ENCODE results near the gene CASP12.

DNA sequence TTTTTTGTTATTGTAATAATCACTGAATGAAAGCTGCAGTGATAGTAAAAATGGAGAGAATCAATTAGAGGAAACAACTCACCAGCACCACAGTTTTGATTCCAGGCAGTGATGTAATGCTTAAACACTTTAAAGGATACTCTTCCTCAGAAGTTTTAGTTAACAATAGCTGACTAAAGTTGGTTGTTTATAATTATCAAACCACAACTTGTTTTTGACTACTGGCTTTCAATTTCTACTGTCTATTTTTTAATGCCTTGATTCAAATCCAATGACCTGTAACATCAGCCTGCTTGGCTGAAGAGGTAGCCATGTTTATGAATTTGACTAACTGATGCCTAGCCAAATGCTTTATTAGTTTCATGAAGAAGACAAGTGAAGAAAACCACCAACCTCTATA lies 18.2 kb upstream of the CASP12 start:
- TF ChIP-seq, protein P1, sequence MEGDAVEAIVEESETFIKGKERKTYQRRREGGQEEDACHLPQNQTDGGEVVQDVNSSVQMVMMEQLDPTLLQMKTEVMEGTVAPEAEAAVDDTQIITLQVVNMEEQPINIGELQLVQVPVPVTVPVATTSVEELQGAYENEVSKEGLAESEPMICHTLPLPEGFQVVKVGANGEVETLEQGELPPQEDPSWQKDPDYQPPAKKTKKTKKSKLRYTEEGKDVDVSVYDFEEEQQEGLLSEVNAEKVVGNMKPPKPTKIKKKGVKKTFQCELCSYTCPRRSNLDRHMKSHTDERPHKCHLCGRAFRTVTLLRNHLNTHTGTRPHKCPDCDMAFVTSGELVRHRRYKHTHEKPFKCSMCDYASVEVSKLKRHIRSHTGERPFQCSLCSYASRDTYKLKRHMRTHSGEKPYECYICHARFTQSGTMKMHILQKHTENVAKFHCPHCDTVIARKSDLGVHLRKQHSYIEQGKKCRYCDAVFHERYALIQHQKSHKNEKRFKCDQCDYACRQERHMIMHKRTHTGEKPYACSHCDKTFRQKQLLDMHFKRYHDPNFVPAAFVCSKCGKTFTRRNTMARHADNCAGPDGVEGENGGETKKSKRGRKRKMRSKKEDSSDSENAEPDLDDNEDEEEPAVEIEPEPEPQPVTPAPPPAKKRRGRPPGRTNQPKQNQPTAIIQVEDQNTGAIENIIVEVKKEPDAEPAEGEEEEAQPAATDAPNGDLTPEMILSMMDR (IDR thresholded peaks at IDR 0.05) = no peak
- TF ChIP-seq POLR2A (IDR thresholded peaks at IDR 0.05) (no peak), EP300 (IDR thresholded peaks at IDR 0.05) (no peak)

Data from suprapubic skin (tissue), 3 donors.